ENCODE results near the gene TXNRD2.

Gene TXNRD2

GRCh38 chr22:19904935-19905334, 36.7 kb downstream of the TXNRD2 start:
- DNase-seq, result no peak

DNA sequence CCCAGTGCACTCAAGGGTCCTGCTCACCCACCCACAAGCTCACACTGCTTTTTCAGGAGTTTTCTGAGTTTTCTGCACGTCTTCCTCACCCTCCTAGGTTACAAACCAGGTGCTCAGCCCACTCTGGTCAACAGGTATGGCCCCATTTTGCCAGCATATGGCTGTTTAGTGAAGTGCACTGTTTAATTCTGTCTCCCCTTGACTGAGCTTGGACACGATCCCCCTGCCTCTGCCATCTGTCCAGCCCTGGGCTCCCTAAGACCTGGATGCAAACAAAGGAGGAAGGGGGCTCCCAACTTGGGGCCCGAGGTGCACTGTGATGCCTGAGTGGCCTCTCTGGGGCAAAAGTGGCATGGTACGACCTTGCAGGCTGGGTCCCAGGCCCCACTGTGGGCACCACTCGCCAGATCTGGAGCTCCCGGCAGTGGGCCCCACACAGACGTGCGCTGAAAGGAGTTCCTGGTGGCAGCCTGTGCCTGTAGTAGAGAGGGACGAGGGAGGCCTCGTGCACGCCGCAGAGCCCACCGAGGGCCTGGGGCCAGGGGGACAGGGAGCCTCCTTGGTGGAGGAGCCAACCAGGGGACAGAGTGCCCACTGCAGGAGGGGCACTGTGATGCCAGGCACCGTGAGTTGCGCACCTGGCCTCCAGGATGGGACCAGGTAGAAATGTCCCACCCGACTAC, 37.3 kb downstream of the TXNRD2 start:
- DNase-seq, result peak in 1 of 14 donors; percentile 60

DNA sequence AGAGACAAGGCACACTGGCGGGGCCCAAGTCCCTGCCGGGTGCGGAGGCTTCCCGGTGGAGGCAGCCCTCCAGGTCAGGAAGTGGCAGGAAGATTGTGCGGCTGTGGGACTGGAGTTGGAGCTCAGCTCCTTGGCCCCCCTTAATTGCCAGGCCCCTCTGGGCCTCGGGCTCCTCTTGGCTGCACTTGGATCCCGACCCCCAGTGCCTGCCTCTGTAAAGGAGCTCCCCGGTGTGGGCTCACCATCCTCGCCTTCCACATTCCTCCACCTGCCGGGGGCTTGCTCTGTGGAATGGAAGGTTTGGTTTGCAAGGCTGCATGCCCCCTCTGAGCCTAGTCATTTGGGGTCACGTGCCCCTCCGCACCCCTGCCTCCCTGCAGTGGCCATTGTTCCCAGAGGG, 38.1 kb downstream of the TXNRD2 start:
- DNase-seq, result no peak

GRCh38 chr22:19903031-19903430, 38.6 kb downstream of the TXNRD2 start:
- no peak for DNase-seq

DNA sequence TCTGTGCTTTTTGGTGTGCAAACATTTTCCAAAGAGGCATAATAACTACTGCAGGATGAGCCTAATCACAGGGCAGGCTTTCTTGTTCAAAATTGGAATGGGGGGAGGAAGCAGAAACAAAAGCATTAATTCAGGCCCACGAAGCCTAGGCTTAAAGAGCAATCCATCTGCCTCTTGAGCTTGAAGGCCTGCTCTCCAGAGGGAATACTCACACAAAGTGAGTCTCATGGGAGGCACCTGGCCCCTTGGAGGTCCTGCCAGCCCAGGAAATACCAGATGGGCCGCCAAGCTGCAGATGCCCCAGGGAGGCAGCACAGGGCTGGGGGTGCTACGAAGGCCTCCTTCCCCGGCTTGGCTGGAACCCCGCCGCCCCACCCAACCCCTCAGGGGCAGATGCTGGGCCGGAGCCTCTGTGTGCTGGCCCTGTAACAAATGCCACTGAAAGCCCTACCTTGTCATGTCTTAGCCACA, 39.3 kb downstream of the TXNRD2 start:
- DNase-seq, result no peak

DNA sequence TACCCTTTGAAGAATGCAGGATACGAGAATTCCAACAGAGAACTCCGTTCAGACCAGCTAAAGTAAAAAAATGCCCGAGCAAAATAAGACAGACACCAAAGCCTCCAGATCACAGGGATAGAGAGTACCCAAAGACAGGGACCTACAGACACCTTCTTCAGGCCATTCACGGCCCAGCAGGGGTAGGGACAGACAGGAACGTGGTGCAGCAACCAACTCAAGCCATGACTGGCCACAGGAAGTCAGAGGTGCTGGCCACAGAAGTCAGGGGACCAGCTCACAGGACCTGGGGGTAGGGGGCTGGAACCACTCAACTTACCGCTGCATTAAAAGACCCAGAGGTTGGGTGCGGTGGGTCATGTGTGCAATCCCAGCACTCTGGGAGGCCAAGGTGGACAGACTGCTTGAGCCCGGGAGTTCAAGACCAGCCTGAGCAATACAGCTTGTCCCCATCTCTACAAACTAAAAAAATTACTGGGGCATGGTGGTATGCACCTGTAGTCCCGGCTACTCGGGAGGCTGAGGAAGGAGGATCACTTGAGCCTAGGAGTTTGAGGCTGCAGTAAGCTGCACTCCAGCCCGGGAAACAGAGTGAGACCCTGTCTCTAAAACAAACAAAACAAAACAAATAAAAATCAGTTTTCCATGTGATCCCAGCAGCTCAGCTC, 39.9 kb downstream of the TXNRD2 start:
- no peak for DNase-seq

- DNase-seq, result no peak
These were observed 40.7 kb downstream of the TXNRD2 start for GRCh38 chr22:19900707-19901436.

DNA sequence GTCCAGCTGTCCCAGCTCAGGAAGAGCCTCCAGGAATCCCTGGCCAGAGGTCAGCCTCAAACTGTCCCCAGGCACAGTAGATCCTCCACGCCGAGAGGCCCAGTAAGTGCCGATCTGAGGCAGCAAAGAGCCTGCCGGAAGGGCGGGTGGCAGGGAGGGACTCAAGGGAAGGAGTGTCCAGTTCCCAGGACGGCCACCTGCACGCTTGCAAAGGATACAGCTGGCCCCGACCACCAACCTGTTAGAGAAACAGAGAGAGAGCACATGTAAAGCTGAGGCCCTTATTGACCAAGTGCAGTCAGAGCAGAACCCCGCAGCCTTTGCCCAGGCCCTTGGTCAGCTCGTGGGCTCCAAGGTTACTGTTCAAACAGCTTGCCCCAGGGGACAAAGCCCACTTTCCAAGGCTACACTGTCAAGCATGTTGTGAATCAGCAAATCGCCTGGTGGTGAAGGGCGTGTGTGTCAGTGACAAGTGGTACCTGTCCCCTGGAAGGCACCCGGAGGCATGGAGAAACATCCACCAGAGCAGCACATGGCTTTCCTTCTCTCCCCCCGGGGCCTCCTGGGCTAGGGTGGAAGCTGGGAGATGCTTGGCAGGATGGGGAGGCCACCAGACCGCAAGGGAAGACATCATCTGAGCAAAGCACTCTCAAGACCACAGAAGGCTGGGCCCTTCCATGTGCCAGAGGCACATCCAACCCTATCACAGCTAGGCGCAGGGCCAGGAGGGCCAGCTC, 42.6 kb downstream of the TXNRD2 start:
- DNase-seq, result no peak

DNA sequence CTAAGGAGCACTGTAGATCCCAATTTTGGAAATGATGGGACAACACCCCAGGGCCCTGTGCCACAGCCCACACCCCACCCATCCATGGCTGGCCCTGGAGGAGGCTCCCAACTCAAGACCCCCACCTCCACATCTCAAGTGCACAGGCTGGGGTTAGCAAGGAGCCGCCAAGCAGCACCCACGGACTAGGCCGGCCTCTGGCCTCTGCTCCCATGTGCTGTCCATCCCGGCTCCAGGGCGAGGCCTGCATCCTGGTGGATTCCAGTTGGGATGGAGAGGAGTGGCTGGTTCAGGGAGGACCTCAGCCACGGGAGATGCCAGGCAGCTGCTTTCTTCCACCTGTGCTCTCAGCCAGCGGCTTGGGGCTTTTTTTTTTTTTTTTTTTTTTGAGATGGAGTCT, 43.5 kb downstream of the TXNRD2 start:
- DNase-seq, result no peak

GRCh38 chr22:19897726-19898125, 43.9 kb downstream of the TXNRD2 start:
- DNase-seq, result no peak

DNA sequence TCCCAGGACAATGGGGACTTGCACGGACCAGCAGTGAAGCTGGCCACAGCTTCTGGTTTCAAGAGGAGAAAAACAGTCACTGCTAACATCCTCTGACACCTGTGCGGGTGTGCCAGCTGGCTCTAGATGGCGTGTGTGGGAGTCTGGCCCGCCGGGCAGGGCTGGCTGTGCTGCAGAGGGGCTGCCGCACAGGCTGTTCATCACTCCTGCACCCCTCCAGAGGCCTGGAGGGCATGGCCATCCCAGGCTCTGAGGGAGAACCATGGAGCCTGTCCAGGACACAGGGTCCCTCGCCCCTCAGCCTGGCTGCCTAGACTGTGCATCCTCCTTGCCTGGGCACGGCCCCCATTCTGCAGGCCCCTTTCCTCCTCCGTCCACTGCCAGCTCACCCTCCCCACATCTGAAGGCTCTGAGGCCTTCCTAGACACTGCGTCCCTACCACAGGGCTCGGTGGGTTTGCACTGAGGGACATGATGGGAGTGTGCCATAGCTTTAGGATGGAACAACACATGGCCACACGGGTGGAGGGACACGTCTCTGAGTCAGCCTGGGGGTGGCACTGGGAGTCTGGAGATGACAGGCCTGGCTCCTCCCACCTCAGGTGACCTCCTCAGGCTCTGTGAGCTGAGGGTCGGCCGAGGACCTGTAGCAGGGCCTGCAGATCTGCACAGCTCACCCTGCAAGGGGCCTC, 44.8 kb downstream of the TXNRD2 start:
- DNase-seq, result no peak

DNA sequence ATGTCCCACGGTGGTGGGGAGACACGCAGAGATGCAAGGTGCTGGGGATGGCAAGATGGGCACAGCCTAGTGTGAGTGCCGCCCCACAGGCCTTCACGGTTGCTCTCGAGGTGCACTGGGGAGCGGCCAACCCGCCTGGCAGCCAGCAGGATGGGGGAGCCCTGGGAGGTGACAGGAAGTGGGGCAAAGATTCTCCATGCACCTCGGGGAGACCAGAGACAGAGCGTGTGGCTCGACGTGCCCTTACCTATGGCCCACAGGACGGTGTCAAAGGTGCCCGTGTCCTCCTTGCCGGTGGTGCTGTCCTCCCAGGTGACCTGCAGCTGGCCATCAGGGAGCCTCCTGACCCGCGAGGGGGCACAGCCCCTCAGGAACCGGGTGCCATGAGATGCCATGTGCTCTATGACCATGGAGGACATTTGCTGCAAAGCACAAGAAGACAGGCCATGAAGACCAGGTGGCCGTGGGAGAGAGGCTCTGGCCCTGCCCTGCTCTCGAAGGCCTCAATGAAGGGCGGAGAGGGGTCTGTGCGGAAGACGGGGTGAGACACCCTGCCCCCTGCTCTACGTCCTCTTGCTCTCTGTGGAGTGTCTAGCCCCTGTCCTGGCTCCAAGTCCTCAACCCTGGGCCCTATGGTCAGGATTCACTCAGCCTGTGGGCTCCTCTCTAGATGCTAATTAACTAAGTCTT, 46.3 kb downstream of the TXNRD2 start:
- no peak for DNase-seq

- no peak for DNase-seq
These were observed 48.3 kb downstream of the TXNRD2 start for GRCh38 chr22:19893363-19893762.

DNA sequence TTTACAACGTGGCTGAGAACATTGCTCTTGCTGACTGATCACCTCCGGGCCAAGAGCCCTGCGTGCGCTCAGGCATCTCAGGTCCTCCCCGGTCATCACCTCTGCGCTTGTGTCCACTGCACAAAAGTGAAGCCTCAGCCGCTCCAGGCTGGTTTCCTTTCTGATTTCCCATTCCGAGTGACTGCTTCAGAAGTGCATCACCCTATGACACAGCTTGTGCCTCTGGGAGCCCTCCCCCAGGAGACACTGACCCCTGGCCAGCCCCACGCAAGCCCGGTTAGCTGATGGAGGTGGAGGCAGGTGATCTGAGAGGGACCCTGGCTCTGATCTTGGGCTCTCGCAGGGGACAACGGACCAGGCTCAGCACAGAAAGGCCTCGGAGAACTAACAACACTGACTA, 48.7 kb downstream of the TXNRD2 start:
- no peak for DNase-seq

DNA sequence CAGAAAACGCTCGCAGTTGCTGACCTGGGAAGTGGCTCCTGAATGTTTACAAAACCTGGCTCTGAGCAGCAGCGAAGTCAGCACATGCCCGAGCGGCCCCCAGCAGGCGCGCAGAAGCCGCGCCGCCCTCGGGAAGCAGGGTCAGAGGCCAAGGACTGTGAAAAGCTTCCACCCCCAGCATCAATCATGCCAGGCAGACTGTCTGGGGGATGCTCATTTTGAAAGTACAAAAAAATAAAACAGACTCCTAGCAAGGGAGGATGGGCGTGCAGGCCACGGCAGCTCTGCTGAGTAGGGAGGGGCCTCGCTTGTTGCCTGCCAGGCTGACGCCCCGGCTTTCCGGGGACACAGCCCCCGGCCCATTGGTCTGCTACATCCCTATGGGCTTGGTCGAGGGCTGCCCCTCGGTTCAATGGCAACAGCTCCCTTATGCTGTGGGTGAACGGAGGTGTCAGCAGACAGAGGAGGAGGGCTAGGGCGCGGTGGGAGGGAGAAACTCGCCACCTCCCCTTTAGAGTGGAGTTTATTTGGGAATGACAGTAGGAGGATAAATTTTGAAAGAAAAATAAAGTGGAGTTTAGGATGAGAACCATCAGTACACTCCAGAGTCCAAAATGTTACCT, 49.2 kb downstream of the TXNRD2 start:
- no peak for DNase-seq

GRCh38 chr22:19891317-19892256, 50.0 kb downstream of the TXNRD2 start:
- DNase-seq, result no peak

GRCh38 chr22:19890502-19891316, 50.9 kb downstream of the TXNRD2 start:
- no peak for DNase-seq

DNA sequence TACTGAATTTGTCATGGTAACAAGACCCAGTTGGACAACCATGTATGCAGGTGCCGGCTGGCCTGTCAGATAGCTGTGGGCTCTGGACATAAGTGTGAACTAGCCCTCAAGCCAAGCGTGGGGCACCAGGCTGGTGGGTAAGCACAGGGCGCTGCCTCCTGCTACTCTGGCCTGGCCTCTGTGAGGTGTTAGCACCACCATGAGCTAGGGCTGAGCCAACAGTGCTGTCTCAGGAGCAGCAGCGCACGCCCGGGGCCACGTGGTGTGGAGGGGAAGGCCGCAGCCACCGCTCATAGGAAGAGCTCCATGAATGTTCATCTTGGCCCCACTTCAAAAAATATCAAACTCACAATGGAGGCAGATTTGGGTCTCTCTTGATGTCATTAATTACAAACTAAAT, 51.7 kb downstream of the TXNRD2 start:
- no peak for DNase-seq

DNA sequence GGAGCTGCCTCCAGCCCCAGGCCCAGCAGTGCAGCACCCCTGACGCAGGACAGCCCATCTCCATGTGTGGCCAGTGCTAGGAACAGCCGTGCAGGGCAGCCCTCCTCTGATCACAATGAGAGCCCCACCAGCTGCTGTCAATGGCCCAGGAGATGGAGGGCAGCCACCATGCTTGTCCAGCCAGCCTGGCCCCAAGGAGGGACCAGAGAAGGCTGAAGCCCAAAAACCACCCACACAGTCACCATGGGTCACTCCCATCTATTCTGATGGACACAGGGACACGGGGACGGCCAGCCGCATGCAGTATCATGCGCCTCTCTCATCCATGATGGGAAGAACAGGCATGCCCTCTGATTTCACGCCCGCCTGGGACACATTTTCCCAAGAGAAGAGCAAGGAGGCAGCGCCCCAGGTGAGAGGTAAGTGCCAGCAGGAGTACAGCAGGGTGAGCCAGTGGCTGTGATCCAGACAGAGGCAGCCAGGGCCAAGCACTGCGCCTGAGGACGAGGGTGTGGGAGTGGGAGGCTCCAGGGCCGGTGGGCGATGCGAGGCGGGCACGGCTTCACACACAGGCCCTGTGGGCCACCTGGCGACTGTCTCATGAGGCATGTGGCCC, 53.4 kb downstream of the TXNRD2 start:
- no peak for DNase-seq
